ENCODE results near the gene TRIB2. TPM values are rescaled to one million over a fixed set of nuclear protein-coding genes. Genes with fewer than 3 reads are reported as not detected.

The TRIB2 gene
- total and polyA plus RNA-seq, 5 experiments from 2014 or later, result 22.5 to 85.1 (median 30.5) TPM

GRCh38 chr2:12702168-12703121 is 14.3 kb upstream of the TRIB2 start:
- peaks cover 0 to 3% (median 0%) of the 10 kb centered on the region in 9 donors for H3K9me3 Mint-ChIP-seq
- no peaks in the 10 kb centered on the region for H3K36me3 Mint-ChIP-seq
- ATAC-seq (no peak), DNase-seq (no peak)
- POLR2A ChIA-PET, result interaction anchor here (0.9 kb wide), 1 partner anchor 9 kb away, joined by 4 read pairs; no protein-coding TSS in a partner anchor
- peaks cover 5 to 33% (median 20%) of the 10 kb centered on the region in 4 donors for H3K4me1 Mint-ChIP-seq
- no peak overlapping the region for H3K4me3 Mint-ChIP-seq
- no peaks in the 10 kb centered on the region for H3K27me3 Mint-ChIP-seq
- H3K27ac Mint-ChIP-seq, result peak overlapping the region in 1 of 10 donors; percentile 17

- Mint-ChIP-seq H3K36me3 (no peaks in the 10 kb centered on the region), H3K9me3 (peaks cover 0 to 3% (median 0%) of the 10 kb centered on the region in 9 donors), H3K27me3 (no peaks in the 10 kb centered on the region), H3K27ac (no peak overlapping the region), H3K4me1 (peaks cover 15 to 52% (median 37%) of the 10 kb centered on the region in 4 donors), H3K4me3 (no peak overlapping the region)
- DNase-seq (no peak), ATAC-seq (no peak)
- POLR2A ChIA-PET, result interaction anchor here (1.1 kb wide), 1 partner anchor 11 kb away, joined by 3 read pairs; no protein-coding TSS in a partner anchor
Measured at GRCh38 chr2:12704378-12704777, 12.4 kb upstream of the TRIB2 start.

GRCh38 chr2:12705230-12705629 is 11.5 kb upstream of the TRIB2 start:
- ATAC-seq, result no peak
- peaks cover 19 to 61% (median 45%) of the 10 kb centered on the region in 4 donors for H3K4me1 Mint-ChIP-seq
- no peak for DNase-seq
- no peak overlapping the region for H3K4me3 Mint-ChIP-seq
- POLR2A ChIA-PET, result interaction anchor here (1.1 kb wide), 1 partner anchor 10 kb away, joined by 3 read pairs; no protein-coding TSS in a partner anchor
- H3K36me3 Mint-ChIP-seq, result no peaks in the 10 kb centered on the region
- H3K27me3 Mint-ChIP-seq, result no peaks in the 10 kb centered on the region
- peaks cover 0 to 3% (median 0%) of the 10 kb centered on the region in 9 donors for H3K9me3 Mint-ChIP-seq
- H3K27ac Mint-ChIP-seq, result peak overlapping the region in 2 of 10 donors; percentile 46 to 81

- H3K4me3 Mint-ChIP-seq, result no peak overlapping the region
Measured at GRCh38 chr2:12705742-12706141, 11.0 kb upstream of the TRIB2 start.

GRCh38 chr2:12708508-12709206 is 8.1 kb upstream of the TRIB2 start:
- peak overlapping the region in 8 of 10 donors; percentile 20 to 74 (median 48) for H3K4me3 Mint-ChIP-seq
- ATAC-seq, result no peak
- H3K36me3 Mint-ChIP-seq, result no peaks in the 10 kb centered on the region
- H3K9me3 Mint-ChIP-seq, result peaks cover 0 to 3% (median 0%) of the 10 kb centered on the region in 9 donors
- H3K27ac Mint-ChIP-seq, result peak overlapping the region; percentile 43 to 90 (median 80)
- no peak for DNase-seq
- POLR2A ChIA-PET, result interaction anchor here (0.6 to 1.1 kb wide), 4 partner anchors 9 to 280 kb away, joined by 3 to 7 read pairs (median 5); no protein-coding TSS in a partner anchor
- H3K4me1 Mint-ChIP-seq, result peaks cover 33 to 62% (median 56%) of the 10 kb centered on the region in 4 donors
- H3K27me3 Mint-ChIP-seq, result no peaks in the 10 kb centered on the region

More at GRCh38 chr2:12705742-12706141, 11.0 kb upstream of the TRIB2 start:
- Mint-ChIP-seq H3K4me1 (peaks cover 25 to 66% (median 51%) of the 10 kb centered on the region in 4 donors), H3K27me3 (no peaks in the 10 kb centered on the region), H3K9me3 (peaks cover 0 to 3% (median 0%) of the 10 kb centered on the region in 9 donors), H3K36me3 (no peaks in the 10 kb centered on the region), H3K27ac (peak overlapping the region in 1 of 10 donors; percentile 25)
- ATAC-seq, result no peak
- no peak for DNase-seq
- POLR2A ChIA-PET, result no interaction called here

- POLR2A ChIA-PET, result interaction anchor here (0.6 to 1.1 kb wide), 5 partner anchors 8 to 883 kb away, joined by 3 to 7 read pairs (median 5); no protein-coding TSS in a partner anchor
- Mint-ChIP-seq H3K9me3 (peaks cover 0 to 3% (median 0%) of the 10 kb centered on the region in 9 donors), H3K27me3 (no peaks in the 10 kb centered on the region), H3K4me3 (peak overlapping the region in 8 of 10 donors; percentile 4 to 74 (median 48)), H3K27ac (peak overlapping the region; percentile 39 to 90 (median 78)), H3K36me3 (no peaks in the 10 kb centered on the region), H3K4me1 (peaks cover 33 to 62% (median 57%) of the 10 kb centered on the region in 4 donors)
- peak in 4 of 10 donors; percentile 39 to 72 (median 56) for DNase-seq
- ATAC-seq, result peak; percentile 92 to 97
Measured at GRCh38 chr2:12709207-12709522, 7.6 kb upstream of the TRIB2 start.

GRCh38 chr2:12710301-12710700 is 6.4 kb upstream of the TRIB2 start:
- no peaks in the 10 kb centered on the region for H3K27me3 Mint-ChIP-seq
- no peaks in the 10 kb centered on the region for H3K36me3 Mint-ChIP-seq
- H3K27ac Mint-ChIP-seq, result peak overlapping the region in 8 of 10 donors; percentile 11 to 90 (median 52)
- POLR2A ChIA-PET, result no interaction called here
- peaks cover 36 to 66% (median 59%) of the 10 kb centered on the region in 4 donors for H3K4me1 Mint-ChIP-seq
- peak in 1 of 2 donors; percentile 45 for ATAC-seq
- H3K9me3 Mint-ChIP-seq, result peaks cover 0 to 2% (median 0%) of the 10 kb centered on the region in 9 donors
- no peak for DNase-seq
- H3K4me3 Mint-ChIP-seq, result peak overlapping the region in 6 of 10 donors; percentile 13 to 57 (median 35)

GRCh38 chr2:12711339-12711738 is 5.4 kb upstream of the TRIB2 start:
- Mint-ChIP-seq H3K4me1 (peaks cover 34 to 69% (median 61%) of the 10 kb centered on the region in 4 donors), H3K4me3 (peak overlapping the region in 1 of 10 donors; percentile 36), H3K9me3 (no peaks in the 10 kb centered on the region), H3K27me3 (no peaks in the 10 kb centered on the region), H3K27ac (peak overlapping the region in 2 of 10 donors; percentile 3 to 90), H3K36me3 (no peaks in the 10 kb centered on the region)
- ATAC-seq, result no peak
- POLR2A ChIA-PET, result interaction anchor here (1.0 kb wide), 1 partner anchor 9 kb away, joined by 4 read pairs; no protein-coding TSS in a partner anchor
- DNase-seq, result no peak

- Mint-ChIP-seq H3K27ac (no peak overlapping the region), H3K27me3 (no peaks in the 10 kb centered on the region), H3K4me3 (no peak overlapping the region), H3K4me1 (peaks cover 33 to 65% (median 59%) of the 10 kb centered on the region in 4 donors), H3K36me3 (no peaks in the 10 kb centered on the region), H3K9me3 (no peaks in the 10 kb centered on the region)
- POLR2A ChIA-PET, result no interaction called here
- ATAC-seq (no peak), DNase-seq (no peak)
Measured at GRCh38 chr2:12712881-12713280, 3.9 kb upstream of the TRIB2 start.

- DNase-seq, result no peak
- peaks cover 33 to 62% (median 51%) of the 10 kb centered on the region in 4 donors for H3K4me1 Mint-ChIP-seq
- peak overlapping the region in 5 of 10 donors; percentile 21 to 93 (median 29) for H3K27ac Mint-ChIP-seq
- ATAC-seq, result no peak
- peak overlapping the region in 7 of 10 donors; percentile 27 to 100 (median 53) for H3K4me3 Mint-ChIP-seq
- no peaks in the 10 kb centered on the region for H3K36me3 Mint-ChIP-seq
- no peaks in the 10 kb centered on the region for H3K9me3 Mint-ChIP-seq
- POLR2A ChIA-PET, result interaction anchor here (1.1 to 4.2 kb wide), 3 partner anchors 10 to 21 kb away, joined by 3 to 43 read pairs (median 3); no protein-coding TSS in a partner anchor
- H3K27me3 Mint-ChIP-seq, result no peaks in the 10 kb centered on the region
Measured at GRCh38 chr2:12714391-12715221, 2.1 kb upstream of the TRIB2 start.

- POLR2A ChIA-PET, result interaction anchor here (0.5 to 4.2 kb wide), 20 partner anchors 8 to 850 kb away, joined by 3 to 43 read pairs (median 4); no protein-coding TSS in a partner anchor
Measured at GRCh38 chr2:12715258-12716031, 1.3 kb upstream of the TRIB2 start.

More at GRCh38 chr2:12715258-12716031, 1.3 kb upstream of the TRIB2 start:
- H3K4me1 Mint-ChIP-seq, result peaks cover 34 to 62% (median 51%) of the 10 kb centered on the region in 4 donors
- no peak for ATAC-seq
- no peaks in the 10 kb centered on the region for H3K27me3 Mint-ChIP-seq
- no peaks in the 10 kb centered on the region for H3K9me3 Mint-ChIP-seq
- H3K27ac Mint-ChIP-seq, result peak overlapping the region; percentile 93 to 98 (median 96)
- peak overlapping the region; percentile 87 to 100 (median 94) for H3K4me3 Mint-ChIP-seq
- DNase-seq, result no peak
- H3K36me3 Mint-ChIP-seq, result no peaks in the 10 kb centered on the region

Measured in naive thymus-derived CD8-positive, alpha-beta T cell (primary cell).